PC-9 (cell line): ENCODE measurements around the gene DDX56. TPM values are rescaled to one million over a fixed set of nuclear protein-coding genes. Genes with fewer than 3 reads are reported as not detected.

Experiments used
- BruUV-seq: library from RNA; stranded (reverse); fragments of 400-500 nt; replicated peaks from 2 replicates; lab custom pipeline; 2021; lab: Mats Ljungman, UMichigan
- CTCF ChIA-PET: fragments of 300-600 bp; sonication (Branson Sonifier 250); formaldehyde crosslinking; loops from one replicate; lab custom pipeline; 2022; ENCODE audit warnings: antibody characterized with exemption; lab: Charles Lee
- POLR2A ChIA-PET: fragments of 300-600 bp; sonication (Branson Sonifier 250); formaldehyde crosslinking; loops from one replicate; lab custom pipeline; 2022; ENCODE audit warnings: antibody characterized with exemption; ENCODE audit not compliant: unreplicated experiment; lab: Charles Lee
- DNase-seq, 2 experiments: peaks; one replicate each; pipeline versions ENCODE4 v3.0.0 to v3.0.0-alpha.2; 2015 to 2022; ENCODE audit warnings: mixed read lengths in 1 of 2
- H2AFZ ChIP-seq: fragments of 200-600 bp; sonication (generic); 2 replicates; pipeline ENCODE4 v1.8.1; 2017; ENCODE audit warnings: antibody characterized with exemption
- H3F3A ChIP-seq: fragments of 200-600 bp; sonication (generic); 2 replicates; pipeline ENCODE4 v1.8.1; 2017; ENCODE audit warnings: antibody characterized with exemption, mild to moderate bottlenecking, low read depth; ENCODE audit not compliant: insufficient read depth
- H3K27ac ChIP-seq: fragments of 200-600 bp; sonication (generic); 2 replicates; pipeline ENCODE4 v1.6.1; 2016; ENCODE audit warnings: mixed run types
- H3K27me3 ChIP-seq: fragments of 200-600 bp; sonication (generic); 2 replicates; pipeline ENCODE4 v1.6.1; 2016; ENCODE audit warnings: low read depth, mixed run types; ENCODE audit not compliant: insufficient read depth
- H3K36me3 ChIP-seq: fragments of 200-600 bp; sonication (generic); 2 replicates; pipeline ENCODE4 v1.6.1; 2016; ENCODE audit warnings: low read depth, mixed run types
- H3K4me1 ChIP-seq: fragments of 200-600 bp; sonication (generic); replicated peaks from 2 replicates; pipeline ENCODE4 v1.6.1; 2016; ENCODE audit warnings: mixed run types; ENCODE audit not compliant: insufficient read depth
- H3K4me2 ChIP-seq: fragments of 200-600 bp; sonication (generic); 2 replicates; pipeline ENCODE4 v1.6.1; 2017; ENCODE audit warnings: mixed run types
- H3K4me3 ChIP-seq: fragments of 200-600 bp; sonication (generic); 2 replicates; pipeline ENCODE4 v1.6.1; 2016; ENCODE audit warnings: mixed run types
- H3K79me2 ChIP-seq: fragments of 200-600 bp; sonication (generic); 2 replicates; pipeline ENCODE4 v1.6.1; 2017; ENCODE audit warnings: low read depth, mixed run types
- H3K9me2 ChIP-seq: fragments of 200-600 bp; sonication (generic); 2 replicates; pipeline ENCODE4 v1.8.1; 2017; ENCODE audit warnings: mild to moderate bottlenecking; ENCODE audit not compliant: insufficient read depth
- H3K9me3 ChIP-seq: fragments of 200-600 bp; sonication (generic); 2 replicates; pipeline ENCODE4 v1.8.1; 2016; ENCODE audit warnings: low read depth; ENCODE audit not compliant: insufficient read depth
- H4K20me1 ChIP-seq: fragments of 200-600 bp; sonication (generic); 2 replicates; pipeline ENCODE4 v1.8.1; 2017; ENCODE audit not compliant: insufficient read depth
- EZH2 ChIP-seq: fragments of 200-600 bp; sonication (generic); IDR thresholded peaks from 2 replicates; pipeline ENCODE4 v1.8.0; 2017; ENCODE audit warnings: antibody characterized with exemption, low read depth
- intact Hi-C: fragments of 100-400 bp; cut with micrococcal nuclease; formaldehyde crosslinking; loops from one replicate; pipeline ENCODE4 v1.10.0; 2022; ENCODE audit not compliant: unreplicated experiment
- total RNA-seq: library from RNA; stranded (reverse); gene quantifications from 2 replicates; pipeline ENCODE4 v1.2.3, GENCODE V29; 2021
- TF ChIP-seq, protein P1 (sequence below): fragments of 200-600 bp; sonication (generic); conservative IDR thresholded peaks from 2 replicates; pipeline ENCODE4 v1.6.1; 2017; ENCODE audit warnings: mixed run types, antibody characterized with exemption, mild to moderate bottlenecking, moderate library complexity

DDX56 gene
- total RNA-seq, 1 experiment from 2014 or later: 113 TPM

DNA sequence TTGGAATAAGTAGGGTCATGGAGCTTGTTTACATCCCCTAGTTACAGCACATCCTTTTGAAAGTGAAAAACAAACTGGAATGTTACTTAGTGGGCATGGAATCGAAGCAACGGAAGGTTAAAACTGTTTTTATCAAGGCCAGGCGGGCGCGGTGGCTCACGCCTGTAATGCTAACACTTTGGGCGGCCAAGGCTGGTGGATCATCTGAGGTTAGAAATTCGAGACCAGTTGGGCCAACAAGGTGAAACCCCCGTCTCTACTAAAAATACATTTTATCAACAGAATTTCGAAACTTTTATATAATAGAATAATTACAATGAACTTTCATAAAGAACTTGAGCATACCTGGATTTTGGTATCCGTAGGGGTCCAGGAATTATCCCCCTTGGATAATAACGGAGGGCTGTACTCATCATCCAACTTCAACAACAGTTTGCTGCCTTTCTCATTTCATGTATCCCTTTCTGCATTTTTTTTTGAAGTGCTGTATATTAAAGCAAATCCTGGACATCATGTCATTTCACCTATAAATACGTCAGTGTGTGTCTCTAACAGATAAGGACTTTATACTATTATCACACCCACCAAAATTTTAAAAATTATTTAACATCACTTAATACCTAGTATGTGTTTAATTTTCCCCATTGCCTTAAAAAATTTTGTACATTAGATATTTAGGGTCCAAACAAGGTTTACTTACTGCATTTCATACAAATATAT lies 9.6 kb upstream of the DDX56 start:
- Histone ChIP-seq H4K20me1 (peaks cover 5% of the 10 kb centered on the region), H3K4me1 (peaks cover 29% of the 10 kb centered on the region), H3K9me3 (no peaks in the 10 kb centered on the region), H3K9me2 (no peaks in the 10 kb centered on the region), H3K79me2 (peaks cover 36% of the 10 kb centered on the region), H2AFZ (peak overlapping the region; percentile 94), H3K27me3 (no peaks in the 10 kb centered on the region), H3K4me2 (peak overlapping the region; percentile 77), H3F3A (peaks cover 49% of the 10 kb centered on the region), H3K4me3 (peak overlapping the region; percentile 92), H3K36me3 (peaks cover 20% of the 10 kb centered on the region), H3K27ac (peak overlapping the region; percentile 78)
- TF ChIP-seq, protein P1, sequence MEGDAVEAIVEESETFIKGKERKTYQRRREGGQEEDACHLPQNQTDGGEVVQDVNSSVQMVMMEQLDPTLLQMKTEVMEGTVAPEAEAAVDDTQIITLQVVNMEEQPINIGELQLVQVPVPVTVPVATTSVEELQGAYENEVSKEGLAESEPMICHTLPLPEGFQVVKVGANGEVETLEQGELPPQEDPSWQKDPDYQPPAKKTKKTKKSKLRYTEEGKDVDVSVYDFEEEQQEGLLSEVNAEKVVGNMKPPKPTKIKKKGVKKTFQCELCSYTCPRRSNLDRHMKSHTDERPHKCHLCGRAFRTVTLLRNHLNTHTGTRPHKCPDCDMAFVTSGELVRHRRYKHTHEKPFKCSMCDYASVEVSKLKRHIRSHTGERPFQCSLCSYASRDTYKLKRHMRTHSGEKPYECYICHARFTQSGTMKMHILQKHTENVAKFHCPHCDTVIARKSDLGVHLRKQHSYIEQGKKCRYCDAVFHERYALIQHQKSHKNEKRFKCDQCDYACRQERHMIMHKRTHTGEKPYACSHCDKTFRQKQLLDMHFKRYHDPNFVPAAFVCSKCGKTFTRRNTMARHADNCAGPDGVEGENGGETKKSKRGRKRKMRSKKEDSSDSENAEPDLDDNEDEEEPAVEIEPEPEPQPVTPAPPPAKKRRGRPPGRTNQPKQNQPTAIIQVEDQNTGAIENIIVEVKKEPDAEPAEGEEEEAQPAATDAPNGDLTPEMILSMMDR: no peak
- TF ChIP-seq EZH2: no peak
- no peak for DNase-seq
- POLR2A ChIA-PET: interaction anchor here (0.6 to 1.0 kb wide), 3 partner anchors 9 to 267 kb away, joined by 4 to 12 read pairs (median 4); partner anchors contain the start of genes DDX56 and H2AZ2
- intact Hi-C loops: loop anchor here (10.0 kb wide), 1 partner anchor 401 kb away; no protein-coding TSS in a partner anchor
- CTCF ChIA-PET: no interaction called here
- no TSS peak for BruUV-seq

DNA sequence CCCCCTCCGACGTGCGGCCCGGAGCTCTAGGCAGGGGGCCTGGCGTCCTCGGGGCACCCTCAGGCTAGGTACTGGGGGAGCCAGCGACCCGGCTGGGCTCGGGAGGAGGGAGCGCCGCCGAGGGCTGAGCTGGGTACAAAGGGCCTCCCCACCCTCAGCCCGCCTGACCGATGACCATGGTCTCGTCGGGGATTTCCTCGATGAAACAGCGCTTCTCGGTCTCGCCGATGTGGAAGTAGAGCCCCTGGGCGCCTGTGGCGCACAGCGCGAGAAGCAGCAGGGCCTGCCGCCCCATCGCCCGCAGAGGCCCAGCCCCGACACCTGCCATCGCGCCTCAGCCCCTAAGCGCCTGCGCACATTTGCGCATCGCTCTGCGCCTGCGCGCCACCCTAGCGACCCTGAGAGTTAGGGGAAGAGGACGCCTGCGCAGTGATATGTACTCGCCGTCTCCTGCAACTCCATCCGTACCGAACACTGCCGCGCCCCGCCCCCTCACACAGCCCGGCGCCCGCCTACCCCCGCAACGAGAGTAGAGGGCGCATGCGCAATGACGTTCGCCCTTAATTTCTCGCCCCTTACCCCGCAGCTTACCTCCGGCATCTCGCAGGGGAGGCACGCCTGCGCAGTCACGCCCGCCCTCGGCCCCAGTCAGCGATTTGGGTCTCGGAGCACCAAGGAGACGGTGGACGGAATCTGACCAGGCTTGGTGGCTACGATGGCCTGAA lies 8.3 kb upstream of the DDX56 start, which contains the start of gene TMED4:
Gene TMED4 (minus strand): TSS at position 353 of the 725 bp plus-strand sequence. CDS start 25 bp downstream, at position 328.
- intact Hi-C loops: loop anchor here (1.0 to 10.0 kb wide), 4 partner anchors 24 to 403 kb away; partner anchors contain the start of genes H2AZ2, OGDH and ZMIZ2
- Histone ChIP-seq H3K27me3 (no peaks in the 10 kb centered on the region), H3K79me2 (peaks cover 41% of the 10 kb centered on the region), H3K4me3 (peak within 1 kb of the TSS; percentile 92), H2AFZ (peak within 1 kb of the TSS; percentile 94), H3K9me2 (no peaks in the 10 kb centered on the region), H3K9me3 (no peaks in the 10 kb centered on the region), H3K27ac (peak within 1 kb of the TSS; percentile 78), H3K4me2 (peak within 1 kb of the TSS; percentile 99), H3F3A (peaks cover 53% of the 10 kb centered on the region), H4K20me1 (peaks cover 5% of the 10 kb centered on the region), H3K4me1 (peaks cover 27% of the 10 kb centered on the region), H3K36me3 (peaks cover 24% of the 10 kb centered on the region)
- no peak for TF ChIP-seq EZH2
- TF ChIP-seq, protein P1: no peak
- POLR2A ChIA-PET: interaction anchor here (0.5 to 1.3 kb wide), 11 partner anchors 8 to 565 kb away, joined by 3 to 12 read pairs (median 4); partner anchors contain the start of gene DDX56
- no TSS peak for BruUV-seq
- peak; percentile 97 to 100 for DNase-seq
- CTCF ChIA-PET: interaction anchor here (1.4 kb wide), 1 partner anchor 264 kb away, joined by 3 read pairs; no protein-coding TSS in a partner anchor
